Suppressor macrophage treated with lipopolysaccharide for 1 hour (primary cell): ENCODE measurements around the gene NHEJ1.

Experiments used
- DNase-seq, 3 donors: peaks; one replicate each; pipeline ENCODE4 v3.0.0-alpha.2; 2020 to 2022

The NHEJ1 gene

GRCh38 chr2:219026946-219027345 lies 133.7 kb downstream of the NHEJ1 start:
- no peak for DNase-seq

- no peak for DNase-seq
These were observed 134.7 kb downstream of the NHEJ1 start for GRCh38 chr2:219025637-219026585.
